Measurements from ENCODE around the gene ARL15.

ARL15 gene

GRCh38 chr5:54146390-54146789, 164.0 kb downstream of the ARL15 start:
- no peak for DNase-seq

GRCh38 chr5:54140247-54140840, 170.0 kb downstream of the ARL15 start:
- no peak for DNase-seq

GRCh38 chr5:54136516-54137440, 173.6 kb downstream of the ARL15 start:
- DNase-seq = no peak

GRCh38 chr5:54135042-54135441, 175.3 kb downstream of the ARL15 start:
- DNase-seq = no peak

GRCh38 chr5:54133917-54134316, 176.5 kb downstream of the ARL15 start:
- DNase-seq = no peak

GRCh38 chr5:54120473-54120872, 189.9 kb downstream of the ARL15 start:
- no peak for DNase-seq

GRCh38 chr5:54117957-54118356, 192.4 kb downstream of the ARL15 start:
- no peak for DNase-seq

GRCh38 chr5:54115735-54116403, 194.5 kb downstream of the ARL15 start:
- no peak for DNase-seq

- DNase-seq = no peak
These were observed 197.3 kb downstream of the ARL15 start for GRCh38 chr5:54113060-54113459.

GRCh38 chr5:54109626-54110330, 200.6 kb downstream of the ARL15 start:
- no peak for DNase-seq

GRCh38 chr5:54108136-54108535, 202.2 kb downstream of the ARL15 start:
- DNase-seq = no peak

- no peak for DNase-seq
These were observed 206.5 kb downstream of the ARL15 start for GRCh38 chr5:54103871-54104270.

- DNase-seq = no peak
These were observed 212.1 kb downstream of the ARL15 start for GRCh38 chr5:54098267-54098666.

GRCh38 chr5:54095969-54096368, 214.4 kb downstream of the ARL15 start:
- DNase-seq = no peak

GRCh38 chr5:54094706-54095105, 215.7 kb downstream of the ARL15 start:
- DNase-seq = no peak

- DNase-seq = no peak
These were observed 216.5 kb downstream of the ARL15 start for GRCh38 chr5:54093861-54094260.

- DNase-seq = no peak
These were observed 217.3 kb downstream of the ARL15 start for GRCh38 chr5:54093081-54093492.

GRCh38 chr5:54091307-54092130, 218.9 kb downstream of the ARL15 start:
- DNase-seq = no peak

GRCh38 chr5:54090495-54091120, 219.8 kb downstream of the ARL15 start:
- no peak for DNase-seq

GRCh38 chr5:54088081-54088480, 222.3 kb downstream of the ARL15 start:
- no peak for DNase-seq

- no peak for DNase-seq
These were observed 222.9 kb downstream of the ARL15 start for GRCh38 chr5:54087436-54087835.

GRCh38 chr5:54086191-54086590, 224.2 kb downstream of the ARL15 start:
- no peak for DNase-seq
